Right ventricle myocardium inferior (tissue), 1 donor: Measurements from ENCODE around the gene DPEP1. TPM values are rescaled to one million over a fixed set of nuclear protein-coding genes. Genes with fewer than 3 reads are reported as not detected.
"Not testable (repeated sequence)": the region's sequence is repeated elsewhere in the genome, so short reads cannot be mapped to it uniquely, and the experiment has no call there.

ENCODE experiments used
- ATAC-seq: fragments of 200-7000 bp; cut with Tn5 transposase; one replicate; pipeline ENCODE4 v1.9.1; 2020; ENCODE audit warnings: mild to moderate bottlenecking, moderate library complexity
- DNase-seq: peaks from one replicate; pipeline ENCODE4 v3.0.0; 2021; ENCODE audit errors: missing footprints
- intact Hi-C: fragments of 100-400 bp; cut with DNase I; formaldehyde crosslinking; loops from one replicate; pipeline ENCODE4 v1.11.0; 2022
- total RNA-seq: library from RNA; stranded (reverse); fragmentation: NEBNext Ultra II Directional; extraction: Animal tissue kit (Norgen Biotek cat#: 25700); gene quantifications from one replicate; pipeline ENCODE4 v1.2.1, GENCODE V29; 2021
- donor health status: DM: no; HTN: yes; CAD: no; lungs with severe emphysema.

Gene DPEP1
- total RNA-seq, 1 donor from 2014 or later = not detected

DNA sequence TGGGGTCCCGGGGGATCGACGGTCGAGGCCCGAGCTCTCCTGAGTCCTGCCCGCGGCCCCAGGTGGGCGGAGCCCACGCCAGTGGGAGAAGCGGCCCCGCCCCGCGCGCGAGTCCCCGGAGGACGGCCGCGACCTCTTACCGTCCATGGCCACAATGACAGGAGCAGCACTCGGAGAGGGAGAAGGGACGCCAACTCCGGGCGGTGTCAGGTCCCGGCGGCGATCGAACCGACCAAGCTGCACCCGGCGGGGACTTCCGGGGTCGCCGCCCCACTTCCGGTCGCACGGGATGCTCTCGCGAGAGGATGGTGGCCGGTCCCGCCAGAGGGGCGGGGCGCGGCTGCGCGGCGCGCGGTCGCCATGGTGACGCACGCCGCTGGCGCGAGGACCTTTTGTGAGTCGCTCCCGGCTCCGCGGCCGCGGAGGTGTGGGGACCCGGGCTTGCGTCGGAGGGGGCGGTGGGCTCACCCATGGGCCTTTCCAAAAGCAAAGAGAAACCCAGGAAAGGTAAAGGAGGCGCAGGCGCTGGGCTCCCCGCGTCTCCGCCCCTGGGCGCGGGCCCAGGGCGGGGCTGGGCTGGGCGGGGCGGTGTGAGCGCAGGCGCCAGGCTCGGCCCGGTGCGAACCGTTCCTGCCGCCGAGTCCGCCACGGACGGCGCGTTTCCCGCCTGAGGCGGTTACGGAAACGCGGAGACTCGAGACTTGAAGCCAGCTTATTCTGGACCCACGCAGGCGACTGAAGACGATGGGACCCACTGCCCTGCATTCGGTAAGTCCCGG lies 44.2 kb downstream of the DPEP1 start, which contains the start of the genes CHMP1A and SPATA33:
CHMP1A (minus strand) TSS at position 267 of the 779 bp plus-strand sequence; CDS start at position 147, 120 bp downstream.
SPATA33 (plus strand) TSS at position 395 of the 779 bp plus-strand sequence; CDS start at position 471, 76 bp downstream.
- intact Hi-C loops = loop anchor here (5.0 to 10.0 kb wide), 2 partner anchors 45 to 333 kb away; partner anchors contain the start of gene SPATA2L

GRCh38 chr16:89658221-89658879 lies 44.9 kb downstream of the DPEP1 start:
- no peak for ATAC-seq
- intact Hi-C loops = loop anchor here (5.0 to 10.0 kb wide), 2 partner anchors 44 to 334 kb away; partner anchors contain the start of gene SPATA2L

More for the DNA sequence above, 44.2 kb downstream of the DPEP1 start, which contains the start of the genes CHMP1A and SPATA33:
- DNase-seq = peak; percentile 95
- peak; percentile 98 for ATAC-seq

GRCh38 chr16:89660146-89660545 lies 46.7 kb downstream of the DPEP1 start:
- DNase-seq = no peak
- no peak for ATAC-seq
- intact Hi-C loops = no loop called here

More at GRCh38 chr16:89658221-89658879, 44.9 kb downstream of the DPEP1 start:
- DNase-seq = peak; percentile 52

GRCh38 chr16:89661215-89661614 lies 47.8 kb downstream of the DPEP1 start:
- no peak for ATAC-seq
- DNase-seq = no peak
- intact Hi-C loops = no loop called here

GRCh38 chr16:89664238-89664637 lies 50.8 kb downstream of the DPEP1 start:
- ATAC-seq, DNase-seq, intact Hi-C loops: not testable (repeated sequence)

- DNase-seq, intact Hi-C loops, ATAC-seq: not testable (repeated sequence)
Observed at GRCh38 chr16:89667000-89667399, 53.6 kb downstream of the DPEP1 start.

GRCh38 chr16:89667633-89668032 lies 54.2 kb downstream of the DPEP1 start:
- intact Hi-C loops = no loop called here
- ATAC-seq (no peak), DNase-seq (no peak)

- no peak for DNase-seq
- no peak for ATAC-seq
- intact Hi-C loops = no loop called here
Observed at GRCh38 chr16:89668790-89669158, 55.3 kb downstream of the DPEP1 start.

- ATAC-seq = no peak
- intact Hi-C loops = no loop called here
- no peak for DNase-seq
Observed at GRCh38 chr16:89669755-89670154, 56.3 kb downstream of the DPEP1 start.

- ATAC-seq = no peak
- intact Hi-C loops = no loop called here
- DNase-seq = no peak
Observed at GRCh38 chr16:89670496-89671431, 57.3 kb downstream of the DPEP1 start.

GRCh38 chr16:89671565-89671964 lies 58.1 kb downstream of the DPEP1 start:
- ATAC-seq, DNase-seq, intact Hi-C loops: not testable (repeated sequence)

- no peak for DNase-seq
- no peak for ATAC-seq
- intact Hi-C loops = no loop called here
Observed at GRCh38 chr16:89672177-89672941, 58.9 kb downstream of the DPEP1 start.

GRCh38 chr16:89678258-89678657 lies 64.8 kb downstream of the DPEP1 start:
- ATAC-seq = no peak
- no peak for DNase-seq
- intact Hi-C loops = no loop called here

GRCh38 chr16:89685916-89686315 lies 72.5 kb downstream of the DPEP1 start:
- DNase-seq (no peak), ATAC-seq (no peak)
- intact Hi-C loops = no loop called here

- DNase-seq = peak; percentile 90
- peak; percentile 90 for ATAC-seq
- intact Hi-C loops = no loop called here
Observed at GRCh38 chr16:89686520-89687091, 73.2 kb downstream of the DPEP1 start, which contains the start of gene CDK10. CDK10 (plus strand) TSS chr16:89686689; CDS start chr16:89686711, 22 bp downstream.

DNA sequence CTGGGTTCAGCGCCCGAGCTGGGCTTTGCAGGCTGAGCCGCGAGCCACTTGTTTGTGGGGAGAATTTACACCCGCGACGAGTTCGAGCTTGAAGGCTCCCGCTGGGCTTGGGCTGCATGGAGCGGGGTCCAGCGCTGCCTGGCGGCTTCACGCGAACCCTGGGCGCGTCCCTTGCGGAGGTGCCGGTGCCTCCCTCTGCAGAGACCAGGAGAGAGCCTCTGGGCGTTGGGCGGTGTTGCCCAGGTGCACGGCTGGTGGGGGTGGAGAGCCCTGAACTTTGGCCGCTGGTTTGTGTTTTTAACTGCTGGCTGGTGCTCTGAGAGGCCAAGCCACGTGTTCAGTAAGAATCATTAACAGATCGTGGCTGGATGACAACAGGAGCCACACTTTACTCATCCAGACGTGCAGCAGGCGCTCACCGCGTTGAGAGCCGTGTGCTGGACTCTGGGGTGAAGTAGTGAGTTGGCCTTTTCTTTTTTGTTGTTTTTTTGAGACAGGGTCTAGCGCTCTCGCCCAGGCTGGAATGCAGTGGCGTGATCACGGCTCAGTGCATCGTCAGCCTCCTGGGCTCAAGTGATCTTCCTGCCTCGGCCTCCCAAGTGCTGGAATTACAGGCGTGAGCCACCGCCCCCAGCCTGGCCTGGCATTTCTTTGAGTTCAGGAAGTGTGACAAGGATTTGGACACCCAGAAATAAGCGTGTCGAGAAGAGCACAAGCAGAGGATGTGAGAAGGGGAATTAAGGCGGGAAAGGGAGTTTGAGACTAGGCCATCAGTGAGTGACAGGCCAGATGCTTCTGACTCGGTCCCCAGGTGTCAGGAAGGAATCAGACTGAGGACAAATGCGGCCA lies 73.9 kb downstream of the DPEP1 start:
- DNase-seq = no peak
- ATAC-seq = no peak
- intact Hi-C loops = no loop called here
